NCI-H1092 (cell line): ENCODE data around the gene DNAJC18.
"Not testable (repeated sequence)": the region's sequence is repeated elsewhere in the genome, so short reads cannot be mapped to it uniquely, and the experiment has no call there.

Experiments
- DNase-seq: peaks from one replicate; lab custom pipeline; 2025; lab: John Stamatoyannopoulos, UW

DNAJC18 gene

DNA sequence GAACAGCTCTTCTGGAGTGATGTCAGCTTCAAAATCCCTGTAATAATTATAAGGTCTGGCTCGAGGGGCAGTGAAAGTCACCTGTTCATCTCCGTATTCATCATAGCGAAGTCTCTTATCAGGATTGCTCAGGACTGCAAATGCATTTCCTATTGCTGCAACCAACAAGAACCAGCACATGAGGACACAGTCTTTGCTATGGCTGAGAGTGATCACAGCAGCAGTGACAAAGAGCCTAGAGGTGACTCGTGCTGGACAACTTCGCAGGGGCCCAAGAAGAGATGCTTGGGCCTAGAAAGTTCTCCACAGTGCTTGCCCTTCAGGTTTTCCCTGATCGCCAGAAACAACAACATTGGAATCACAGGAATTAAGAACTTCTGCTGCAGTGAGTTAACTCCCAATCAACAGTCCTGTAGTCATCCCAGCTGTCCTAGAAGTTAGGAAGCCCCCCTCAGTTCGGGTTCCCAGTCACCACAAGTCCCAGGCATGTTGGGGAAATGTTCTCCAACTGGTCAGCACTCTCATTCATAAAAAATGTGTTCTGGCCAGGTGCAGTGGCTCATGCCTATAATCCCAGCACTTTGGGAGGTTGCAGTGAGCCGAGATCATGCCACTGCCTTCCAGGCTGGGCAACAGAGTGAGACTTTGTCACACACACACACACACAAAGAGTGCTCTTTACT lies 13.0 kb downstream of the DNAJC18 start:
- no peak for DNase-seq

GRCh38 chr5:139425497-139425896 lies 13.8 kb downstream of the DNAJC18 start:
- DNase-seq, result no peak

GRCh38 chr5:139422307-139422893 lies 16.9 kb downstream of the DNAJC18 start:
- peak; percentile 49 for DNase-seq

GRCh38 chr5:139419226-139420192 lies 19.8 kb downstream of the DNAJC18 start:
- no peak for DNase-seq

GRCh38 chr5:139418793-139419192 lies 20.5 kb downstream of the DNAJC18 start:
- no peak for DNase-seq

DNA sequence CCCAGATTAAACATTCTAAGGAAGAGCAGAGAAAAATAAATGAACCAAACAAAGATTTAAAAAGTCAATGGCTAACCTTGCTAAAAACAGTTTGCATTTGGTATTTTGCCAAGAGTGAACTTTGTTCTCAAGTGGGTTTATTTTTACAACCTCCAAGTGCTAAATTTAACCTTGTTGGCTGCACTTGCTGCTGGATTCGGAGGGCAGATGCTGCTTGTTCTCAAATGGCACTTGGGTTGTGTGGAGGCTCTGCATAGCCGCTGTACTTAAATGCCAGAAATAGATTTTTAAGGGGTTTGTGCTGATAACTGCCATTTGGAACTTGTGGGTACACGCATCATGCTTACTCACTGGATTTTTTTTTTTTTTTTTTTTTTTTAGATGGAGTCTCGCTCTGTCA lies 22.1 kb downstream of the DNAJC18 start:
- no peak for DNase-seq

DNA sequence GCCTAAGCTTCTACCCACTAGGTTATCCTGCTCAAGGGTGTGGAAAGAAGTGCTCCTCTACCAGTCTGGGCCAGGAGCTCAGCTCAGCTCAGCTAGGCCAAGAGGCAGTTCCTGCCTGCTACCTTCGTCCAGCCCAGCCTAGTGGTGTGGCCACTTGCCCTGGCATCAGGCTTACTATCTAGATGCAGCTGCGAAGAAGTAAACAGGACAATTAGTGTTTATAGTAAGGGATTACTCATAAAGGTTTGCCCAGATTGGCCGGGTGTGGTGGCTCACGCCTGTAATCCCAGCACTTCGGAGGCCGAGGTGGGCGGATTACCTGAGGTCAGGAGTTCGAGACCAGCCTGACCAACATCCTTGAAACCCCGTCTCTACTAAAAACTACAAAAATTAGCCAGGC lies 22.7 kb downstream of the DNAJC18 start:
- DNase-seq, result no peak

GRCh38 chr5:139415869-139416268 lies 23.5 kb downstream of the DNAJC18 start:
- DNase-seq, result no peak

- no peak for DNase-seq
These were observed 24.0 kb downstream of the DNAJC18 start for GRCh38 chr5:139415221-139415861.

- DNase-seq, result no peak
These were observed 24.7 kb downstream of the DNAJC18 start for GRCh38 chr5:139414581-139415130.

GRCh38 chr5:139413963-139414362 lies 25.4 kb downstream of the DNAJC18 start:
- no peak for DNase-seq

DNA sequence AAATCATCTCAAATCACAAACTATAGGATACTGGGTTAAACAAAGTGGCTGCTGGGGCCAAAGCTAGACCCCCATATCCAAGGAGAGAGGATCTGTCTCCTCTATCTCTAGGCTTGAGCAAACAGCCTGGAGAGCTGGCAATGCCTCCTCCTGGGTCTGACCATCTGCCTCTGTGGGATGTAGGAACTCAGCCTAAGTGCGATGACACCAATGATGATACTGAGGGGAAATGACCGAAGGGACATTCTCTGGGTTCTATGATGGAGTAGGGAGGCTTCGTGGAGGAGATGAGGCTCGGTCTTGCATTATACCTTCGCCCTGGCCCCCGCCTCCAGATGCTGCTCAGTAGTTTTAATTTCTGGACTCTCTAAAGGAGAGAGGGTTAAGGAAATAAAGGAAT lies 26.2 kb downstream of the DNAJC18 start:
- no peak for DNase-seq

- no peak for DNase-seq
These were observed 28.1 kb downstream of the DNAJC18 start for GRCh38 chr5:139410993-139411828.

- no peak for DNase-seq
These were observed 29.0 kb downstream of the DNAJC18 start for GRCh38 chr5:139410121-139410992.

DNA sequence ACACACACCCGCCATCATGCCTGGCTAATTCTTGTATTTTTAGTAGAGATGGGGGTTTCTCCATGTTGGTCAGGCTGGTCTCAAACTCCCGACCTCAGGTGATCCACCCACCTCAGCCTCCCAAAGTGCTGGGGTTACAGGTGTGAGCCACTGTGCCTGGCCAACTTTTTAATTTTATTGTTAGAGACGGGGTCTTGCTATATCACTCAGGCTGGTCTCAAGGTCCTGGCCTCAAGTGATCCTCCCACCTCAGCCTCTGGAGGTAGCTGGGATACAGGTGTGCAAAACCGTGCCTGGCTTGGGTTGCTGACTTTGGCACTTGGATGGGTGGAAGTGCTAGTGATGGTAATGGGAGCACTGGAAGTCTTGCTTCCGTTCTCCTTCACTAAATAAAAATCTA lies 30.2 kb downstream of the DNAJC18 start:
- DNase-seq, result not testable (repeated sequence)

GRCh38 chr5:139408191-139408590 lies 31.1 kb downstream of the DNAJC18 start:
- DNase-seq, result no peak

- no peak for DNase-seq
These were observed 31.8 kb downstream of the DNAJC18 start for GRCh38 chr5:139407517-139407916.

DNA sequence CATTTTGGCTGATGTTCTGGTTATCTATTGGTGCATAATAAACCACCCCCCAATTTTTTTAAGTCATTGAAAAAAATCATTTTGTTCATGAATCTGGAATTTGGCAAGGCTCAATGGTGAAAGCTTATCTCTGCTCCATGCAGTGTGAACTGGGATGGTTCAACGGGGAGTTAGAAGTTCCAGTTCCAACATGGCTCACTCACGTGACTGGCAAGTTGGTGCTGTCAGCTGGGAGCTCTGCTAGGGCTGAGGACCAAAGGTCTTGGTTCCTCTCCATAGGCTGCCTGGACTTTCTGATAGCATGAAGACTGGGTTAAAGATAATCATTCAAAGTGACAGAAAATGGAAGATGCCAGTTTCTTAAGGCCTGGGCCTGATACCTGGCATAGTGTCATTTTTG lies 32.4 kb downstream of the DNAJC18 start:
- DNase-seq, result no peak

GRCh38 chr5:139404484-139404840 lies 34.9 kb downstream of the DNAJC18 start:
- no peak for DNase-seq
